Measurements from ENCODE around the gene SLC46A2. TPM values are rescaled to one million over a fixed set of nuclear protein-coding genes. Genes with fewer than 3 reads are reported as not detected.

Gene SLC46A2
- total and polyA plus RNA-seq, 9 of the 15 experiments (the other 6 are each of a cell fraction or from before 2014, with no cell fraction given) = not detected

DNA sequence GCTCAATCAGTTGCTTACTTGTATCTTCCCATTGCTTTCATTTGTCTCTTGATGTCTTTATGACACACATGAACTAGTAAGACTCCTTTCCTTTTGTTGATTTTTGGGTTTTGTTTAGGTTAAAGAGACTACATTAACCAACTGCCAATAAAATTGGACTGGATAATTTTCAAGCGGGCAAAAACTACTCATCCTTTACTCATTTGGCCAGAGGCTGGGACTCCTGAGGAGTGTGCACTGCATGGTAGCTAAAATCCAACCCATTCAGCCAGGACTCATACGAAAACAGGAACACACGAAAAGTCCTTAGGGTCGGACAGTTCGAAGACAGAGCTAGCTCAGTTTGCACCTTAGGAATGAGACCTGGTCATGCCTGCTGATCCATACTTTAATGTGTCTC lies 6.0 kb downstream of the SLC46A2 start:
- 1% methylated on average over 5 of the region's 5 CpGs for WGBS (ENCODE audit: insufficient coverage, low coverage, missing lambda C conversion rate)
- no peak overlapping the region for H3K4me2 ChIP-seq (ENCODE audit: insufficient read depth, low read length)
- TF ChIP-seq SMC3 (conservative IDR thresholded peaks at IDR 0.05; ENCODE audit: insufficient read depth, low read depth, low read length) = no peak
- TF ChIP-seq, protein P1, sequence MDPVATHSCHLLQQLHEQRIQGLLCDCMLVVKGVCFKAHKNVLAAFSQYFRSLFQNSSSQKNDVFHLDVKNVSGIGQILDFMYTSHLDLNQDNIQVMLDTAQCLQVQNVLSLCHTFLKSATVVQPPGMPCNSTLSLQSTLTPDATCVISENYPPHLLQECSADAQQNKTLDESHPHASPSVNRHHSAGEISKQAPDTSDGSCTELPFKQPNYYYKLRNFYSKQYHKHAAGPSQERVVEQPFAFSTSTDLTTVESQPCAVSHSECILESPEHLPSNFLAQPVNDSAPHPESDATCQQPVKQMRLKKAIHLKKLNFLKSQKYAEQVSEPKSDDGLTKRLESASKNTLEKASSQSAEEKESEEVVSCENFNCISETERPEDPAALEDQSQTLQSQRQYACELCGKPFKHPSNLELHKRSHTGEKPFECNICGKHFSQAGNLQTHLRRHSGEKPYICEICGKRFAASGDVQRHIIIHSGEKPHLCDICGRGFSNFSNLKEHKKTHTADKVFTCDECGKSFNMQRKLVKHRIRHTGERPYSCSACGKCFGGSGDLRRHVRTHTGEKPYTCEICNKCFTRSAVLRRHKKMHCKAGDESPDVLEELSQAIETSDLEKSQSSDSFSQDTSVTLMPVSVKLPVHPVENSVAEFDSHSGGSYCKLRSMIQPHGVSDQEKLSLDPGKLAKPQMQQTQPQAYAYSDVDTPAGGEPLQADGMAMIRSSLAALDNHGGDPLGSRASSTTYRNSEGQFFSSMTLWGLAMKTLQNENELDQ (CRISPR knock-in tag; IDR thresholded peaks at IDR 0.05; ENCODE audit: borderline replicate concordance) = no peak
- TF ChIP-seq NFRKB (IDR thresholded peaks at IDR 0.05; ENCODE audit: low read depth) = no peak
- TF ChIP-seq, protein P2, sequence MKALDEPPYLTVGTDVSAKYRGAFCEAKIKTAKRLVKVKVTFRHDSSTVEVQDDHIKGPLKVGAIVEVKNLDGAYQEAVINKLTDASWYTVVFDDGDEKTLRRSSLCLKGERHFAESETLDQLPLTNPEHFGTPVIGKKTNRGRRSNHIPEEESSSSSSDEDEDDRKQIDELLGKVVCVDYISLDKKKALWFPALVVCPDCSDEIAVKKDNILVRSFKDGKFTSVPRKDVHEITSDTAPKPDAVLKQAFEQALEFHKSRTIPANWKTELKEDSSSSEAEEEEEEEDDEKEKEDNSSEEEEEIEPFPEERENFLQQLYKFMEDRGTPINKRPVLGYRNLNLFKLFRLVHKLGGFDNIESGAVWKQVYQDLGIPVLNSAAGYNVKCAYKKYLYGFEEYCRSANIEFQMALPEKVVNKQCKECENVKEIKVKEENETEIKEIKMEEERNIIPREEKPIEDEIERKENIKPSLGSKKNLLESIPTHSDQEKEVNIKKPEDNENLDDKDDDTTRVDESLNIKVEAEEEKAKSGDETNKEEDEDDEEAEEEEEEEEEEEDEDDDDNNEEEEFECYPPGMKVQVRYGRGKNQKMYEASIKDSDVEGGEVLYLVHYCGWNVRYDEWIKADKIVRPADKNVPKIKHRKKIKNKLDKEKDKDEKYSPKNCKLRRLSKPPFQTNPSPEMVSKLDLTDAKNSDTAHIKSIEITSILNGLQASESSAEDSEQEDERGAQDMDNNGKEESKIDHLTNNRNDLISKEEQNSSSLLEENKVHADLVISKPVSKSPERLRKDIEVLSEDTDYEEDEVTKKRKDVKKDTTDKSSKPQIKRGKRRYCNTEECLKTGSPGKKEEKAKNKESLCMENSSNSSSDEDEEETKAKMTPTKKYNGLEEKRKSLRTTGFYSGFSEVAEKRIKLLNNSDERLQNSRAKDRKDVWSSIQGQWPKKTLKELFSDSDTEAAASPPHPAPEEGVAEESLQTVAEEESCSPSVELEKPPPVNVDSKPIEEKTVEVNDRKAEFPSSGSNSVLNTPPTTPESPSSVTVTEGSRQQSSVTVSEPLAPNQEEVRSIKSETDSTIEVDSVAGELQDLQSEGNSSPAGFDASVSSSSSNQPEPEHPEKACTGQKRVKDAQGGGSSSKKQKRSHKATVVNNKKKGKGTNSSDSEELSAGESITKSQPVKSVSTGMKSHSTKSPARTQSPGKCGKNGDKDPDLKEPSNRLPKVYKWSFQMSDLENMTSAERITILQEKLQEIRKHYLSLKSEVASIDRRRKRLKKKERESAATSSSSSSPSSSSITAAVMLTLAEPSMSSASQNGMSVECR (CRISPR knock-in tag; IDR thresholded peaks at IDR 0.05) = no peak
- no peak for TF ChIP-seq CBFB (CRISPR knock-in tag; IDR thresholded peaks at IDR 0.05)
- TF ChIP-seq MYC (IDR thresholded peaks at IDR 0.05; ENCODE audit: low read depth, low read length) = no peak
- TF ChIP-seq MYC (CRISPR knock-in tag; IDR thresholded peaks at IDR 0.05; ENCODE audit: borderline replicate concordance, low read depth) = no peak
- no peak for TF ChIP-seq RNF2 (IDR thresholded peaks at IDR 0.05)
- TF ChIP-seq DDX20 (tag; IDR thresholded peaks at IDR 0.05; ENCODE audit: low read depth) = no peak
- TF ChIP-seq JUND (IDR thresholded peaks at IDR 0.05; ENCODE audit: borderline replicate concordance, low read depth, low read length) = no peak
- no peak for TF ChIP-seq JUND (tag; IDR thresholded peaks at IDR 0.05; ENCODE audit: borderline replicate concordance, low read depth, low read length)
- no peak for TF ChIP-seq PML (IDR thresholded peaks at IDR 0.05; ENCODE audit: low read length)
- TF ChIP-seq, protein P3, sequence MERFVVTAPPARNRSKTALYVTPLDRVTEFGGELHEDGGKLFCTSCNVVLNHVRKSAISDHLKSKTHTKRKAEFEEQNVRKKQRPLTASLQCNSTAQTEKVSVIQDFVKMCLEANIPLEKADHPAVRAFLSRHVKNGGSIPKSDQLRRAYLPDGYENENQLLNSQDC (CRISPR knock-in tag; IDR thresholded peaks at IDR 0.05) = no peak
- no peak for TF ChIP-seq YBX1 (IDR thresholded peaks at IDR 0.05)
- TF ChIP-seq SRSF3 (IDR thresholded peaks at IDR 0.05; ENCODE audit: insufficient read depth, low read length) = no peak
- TF ChIP-seq MCM2 (IDR thresholded peaks at IDR 0.05; ENCODE audit: low read depth) = no peak
- in situ Hi-C loops (cut with MboI) (no loop called here), intact Hi-C loops (cut with micrococcal nuclease) (no loop called here)
- H2AFZ ChIP-seq (ENCODE audit: low read depth, low read length) = no peak overlapping the region
- H3K27me3 ChIP-seq (ENCODE audit: control insufficient read depth in 2 of 2, insufficient read depth in 2 of 2, low read length in 2 of 2) = peaks cover 31 to 55% of the 10 kb centered on the region in 2 experiments
- DNase-seq (ENCODE audit: extremely low read depth in 1 of 4, low spot score in 3 of 4) (no peak), ATAC-seq (no peak), FAIRE-seq (no peak)
- ChIA-PET POLR2A (interaction anchor here (0.6 to 1.1 kb wide), 2 partner anchors 10 to 630 kb away, joined by 3 to 4 read pairs; no protein-coding TSS in a partner anchor), CTCF (ENCODE audit: low intra/inter-chr PET ratio) (no interaction called here)
- no peaks in the 10 kb centered on the region for H3K9me3 ChIP-seq (replicated peaks; ENCODE audit: control insufficient read depth, insufficient read depth, low read depth, low read length)
- H3K4me3 ChIP-seq = no peak overlapping the region
- H3K9me1 ChIP-seq (ENCODE audit: control insufficient read depth, insufficient read depth, low read length) = no peaks in the 10 kb centered on the region
- no TSS peak for BruUV-seq (replicated peaks)
- no peak overlapping the region for H3K27ac ChIP-seq (ENCODE audit: extremely low read depth, low read depth, low read length)
- peaks cover 0 to under 1% of the 10 kb centered on the region in 2 experiments; a peak in 1 of 5 replicates for H3K4me1 ChIP-seq (replicated peaks in 1 of 2; ENCODE audit: control insufficient read depth in 2 of 2, insufficient read depth in 2 of 2, low read length in 2 of 2)
- no peaks in the 10 kb centered on the region for H3K79me2 ChIP-seq (ENCODE audit: control insufficient read depth, insufficient read depth, low read length)
- no peak overlapping the region for H3K9ac ChIP-seq (ENCODE audit: insufficient read depth in 1 of 2, low read depth in 2 of 2, low read length in 2 of 2)
- H4K20me1 ChIP-seq (replicated peaks; ENCODE audit: control insufficient read depth, insufficient read depth, low read length) = no peaks in the 10 kb centered on the region
- H3K36me3 ChIP-seq (ENCODE audit: control insufficient read depth, insufficient read depth, low read length) = no peaks in the 10 kb centered on the region
